Ammon's horn (tissue), 1 donor: ENCODE measurements around the gene CDH12.
"Not testable (repeated sequence)": the region's sequence is repeated elsewhere in the genome, so short reads cannot be mapped to it uniquely, and the experiment has no call there.

Source experiments
- DNase-seq: peaks from one replicate; pipeline ENCODE4 v3.0.0-alpha.2; 2016; ENCODE audit warnings: low spot score

The CDH12 gene

GRCh38 chr5:22560147-22560546, 293.0 kb downstream of the CDH12 start:
- DNase-seq = no peak

GRCh38 chr5:22557251-22557650, 295.9 kb downstream of the CDH12 start:
- DNase-seq = no peak

- no peak for DNase-seq
Observed at GRCh38 chr5:22554475-22554874, 298.7 kb downstream of the CDH12 start.

- no peak for DNase-seq
Observed at GRCh38 chr5:22549876-22550671, 303.1 kb downstream of the CDH12 start.

GRCh38 chr5:22542340-22542739, 310.8 kb downstream of the CDH12 start:
- DNase-seq = no peak

GRCh38 chr5:22541037-22541436, 312.1 kb downstream of the CDH12 start:
- no peak for DNase-seq

- no peak for DNase-seq
Observed at GRCh38 chr5:22539762-22540161, 313.4 kb downstream of the CDH12 start.

- no peak for DNase-seq
Observed at GRCh38 chr5:22531986-22532385, 321.2 kb downstream of the CDH12 start.

GRCh38 chr5:22521521-22521920, 331.6 kb downstream of the CDH12 start:
- DNase-seq = no peak

- DNase-seq = not testable (repeated sequence)
Observed at GRCh38 chr5:22516497-22516896, 336.6 kb downstream of the CDH12 start.

GRCh38 chr5:22514231-22514630, 338.9 kb downstream of the CDH12 start:
- no peak for DNase-seq

GRCh38 chr5:22505891-22506290, 347.3 kb downstream of the CDH12 start:
- no peak for DNase-seq

GRCh38 chr5:22504411-22504810, 348.7 kb downstream of the CDH12 start:
- no peak for DNase-seq

GRCh38 chr5:22500556-22500955, 352.6 kb downstream of the CDH12 start:
- no peak for DNase-seq

GRCh38 chr5:22496666-22497065, 356.5 kb downstream of the CDH12 start:
- DNase-seq = no peak

GRCh38 chr5:22495016-22495720, 358.0 kb downstream of the CDH12 start:
- DNase-seq = no peak

GRCh38 chr5:22488427-22488826, 364.7 kb downstream of the CDH12 start:
- DNase-seq = no peak

GRCh38 chr5:22480305-22480704, 372.8 kb downstream of the CDH12 start:
- no peak for DNase-seq

- DNase-seq = no peak
Observed at GRCh38 chr5:22473886-22474285, 379.3 kb downstream of the CDH12 start.

- no peak for DNase-seq
Observed at GRCh38 chr5:22471154-22471553, 382.0 kb downstream of the CDH12 start.

- no peak for DNase-seq
Observed at GRCh38 chr5:22470408-22470807, 382.7 kb downstream of the CDH12 start.

GRCh38 chr5:22465616-22466015, 387.5 kb downstream of the CDH12 start:
- DNase-seq = no peak

GRCh38 chr5:22465177-22465576, 388.0 kb downstream of the CDH12 start:
- no peak for DNase-seq

GRCh38 chr5:22460189-22460588, 393.0 kb downstream of the CDH12 start:
- no peak for DNase-seq
